HepG2 (cell line): ENCODE measurements around the gene ARL4D.

Experiments
- BRCA1 ChIP-seq: sonication (generic); formaldehyde crosslinking; IDR thresholded peaks from 2 replicates; pipeline ENCODE4 v1.4.0; 2020; ENCODE audit warnings: missing genetic modification reagents
- ETV6 ChIP-seq: sonication (generic); formaldehyde crosslinking; conservative IDR thresholded peaks from 2 replicates; pipeline ENCODE4 v1.4.0; 2020; ENCODE audit warnings: missing genetic modification reagents
- IKZF1 ChIP-seq: fragments of 450-650 bp; IDR thresholded peaks from 2 replicates; pipeline ENCODE4 v1.7.1; 2016
- MAZ ChIP-seq, 2 experiments: sonication (generic) in 1 of 2; formaldehyde crosslinking in 1 of 2; IDR thresholded peaks; 2 replicates each; pipeline versions ENCODE4 v1.5.0 to v1.6.1; 2012 to 2020; ENCODE audit warnings: low read depth in 2 of 2, mild to moderate bottlenecking in 2 of 2, borderline replicate concordance in 1 of 2, improper control_type of control experiment in 1 of 2, low read length in 1 of 2, missing genetic modification reagents in 1 of 2, moderate library complexity in 1 of 2
- POLR2A ChIP-seq, 2 experiments: IDR thresholded peaks; 2 replicates each; pipeline ENCODE4 v1.6.1; 2011; ENCODE audit warnings: low read depth in 2 of 2, low read length in 2 of 2, mild to moderate bottlenecking in 1 of 2, moderate library complexity in 1 of 2; ENCODE audit not compliant: insufficient read depth in 1 of 2
- PRDM15 ChIP-seq: sonication (generic); formaldehyde crosslinking; IDR thresholded peaks from 2 replicates; pipeline ENCODE4 v1.4.0; 2020; ENCODE audit warnings: missing genetic modification reagents
- SMAD3 ChIP-seq: sonication (generic); formaldehyde crosslinking; IDR thresholded peaks from 2 replicates; pipeline ENCODE4 v1.4.0; 2020; ENCODE audit warnings: missing genetic modification reagents
- SP1 ChIP-seq, 2 experiments: fragments of 450-650 bp in 1 of 2; sonication (generic) in 1 of 2; formaldehyde crosslinking in 1 of 2; IDR thresholded peaks; 2 replicates each; pipeline versions ENCODE4 v1.4.0 to v1.6.1; 2016 to 2020; ENCODE audit warnings: missing genetic modification reagents in 1 of 2
- SRF ChIP-seq: IDR thresholded peaks from 2 replicates; pipeline ENCODE4 v1.6.1; 2011; ENCODE audit warnings: mild to moderate bottlenecking, low read depth, low read length, moderate library complexity
- THAP9 ChIP-seq: sonication (generic); formaldehyde crosslinking; IDR thresholded peaks from 2 replicates; pipeline ENCODE4; 2020; ENCODE audit warnings: missing genetic modification reagents, mild to moderate bottlenecking, borderline replicate concordance
- ZNF496 ChIP-seq: sonication (generic); formaldehyde crosslinking; IDR thresholded peaks from 2 replicates; pipeline ENCODE4 v1.8.1; 2023; ENCODE audit warnings: mild to moderate bottlenecking, moderate library complexity, missing genetic modification reagents; ENCODE audit not compliant: insufficient replicate concordance

GRCh38 chr17:43403846-43404245, 5.1 kb downstream of the ARL4D start:
- no peak for TF ChIP-seq IKZF1
- TF ChIP-seq SRF: no peak
- no peak for TF ChIP-seq POLR2A (IDR thresholded peaks at IDR 0.05; ENCODE audit: insufficient read depth in 1 of 2, low read depth in 2 of 2, low read length in 2 of 2)
- TF ChIP-seq SMAD3 (CRISPR knock-in tag): no peak
- no peak for TF ChIP-seq SP1 (IDR thresholded peaks at IDR 0.05)
- no peak for TF ChIP-seq SP1 (CRISPR knock-in tag; IDR thresholded peaks at IDR 0.05)
- no peak for TF ChIP-seq ETV6
- TF ChIP-seq MAZ (IDR thresholded peaks at IDR 0.05; ENCODE audit: borderline replicate concordance, low read depth, low read length): no peak
- TF ChIP-seq MAZ (CRISPR knock-in tag; IDR thresholded peaks at IDR 0.05; ENCODE audit: low read depth): no peak
- no peak for TF ChIP-seq THAP9 (CRISPR knock-in tag)
- TF ChIP-seq PRDM15: no peak
- no peak for TF ChIP-seq ZNF496 (CRISPR knock-in tag)
- no peak for TF ChIP-seq BRCA1 (CRISPR knock-in tag)
